Measurements from ENCODE around the gene USHBP1. TPM values are rescaled to one million over a fixed set of nuclear protein-coding genes. Genes with fewer than 3 reads are reported as not detected.

Gene USHBP1
- total and polyA plus RNA-seq, 2 of the 13 experiments (the other 11 are each of a cell fraction or from before 2014, with no cell fraction given), result 0.15 to 1.5 TPM

DNA sequence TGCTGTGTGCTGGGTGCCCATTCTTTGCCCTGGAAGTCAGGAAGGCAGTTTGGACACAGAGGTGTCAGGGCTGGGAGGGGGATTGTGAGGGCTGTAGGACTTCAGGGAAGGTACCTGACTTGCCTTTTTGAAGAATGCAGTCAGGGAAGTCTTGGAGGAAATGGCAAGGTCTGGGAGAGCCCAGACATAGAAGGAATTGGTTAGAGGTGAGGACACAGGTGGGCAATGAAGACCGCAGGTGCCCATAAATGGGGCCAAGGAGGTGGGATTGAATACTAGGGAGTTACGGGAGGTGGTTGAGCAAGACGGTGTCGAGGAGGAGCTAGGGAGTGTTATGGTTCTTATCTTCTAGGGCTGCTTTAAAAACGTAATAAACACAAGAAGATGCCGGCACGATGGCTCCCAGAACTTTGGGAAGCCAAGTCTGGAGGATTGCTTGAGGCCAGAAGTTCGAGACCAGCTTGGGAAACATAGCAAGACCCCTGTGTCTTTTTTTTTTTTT is 43.4 kb upstream of the USHBP1 start:
- no peak for ATAC-seq
- intact Hi-C loops (cut with micrococcal nuclease; ENCODE audit: unreplicated experiment), result loop anchor here (2.0 kb wide), 1 partner anchor 29 kb away; the partner anchor contains the start of gene GTPBP3
- ChIA-PET CTCF (ENCODE audit: low intra/inter-chr PET ratio, low total read pairs) (no interaction called here), POLR2A (interaction anchor here (0.6 to 3.1 kb wide), 6 partner anchors 26 to 1210 kb away, joined by 3 to 37 read pairs (median 7); partner anchors contain the start of genes ANO8, BABAM1 and USE1)
- BruUV-seq (replicated peaks), result no TSS peak
- Histone ChIP-seq H3K36me3 (replicated peaks in 1 of 2; ENCODE audit: control insufficient read depth in 1 of 2, insufficient read depth in 2 of 2, low read length in 2 of 2) (peaks cover 0 to 1% of the 10 kb centered on the region in 2 experiments; a peak in 1 of 5 replicates), H3K4me2 (ENCODE audit: low read depth, low read length) (no peak overlapping the region), H3K27ac (ENCODE audit: extremely low read length, insufficient read depth, low read length) (no peak overlapping the region), H3K4me1 (ENCODE audit: insufficient read depth, low read length) (peaks cover 53% of the 10 kb centered on the region), H2AFZ (ENCODE audit: low read length) (no peak overlapping the region), H4K20me1 (ENCODE audit: insufficient read depth, low read length) (peaks cover 7% of the 10 kb centered on the region), H3K9me3 (ENCODE audit: low read length) (no peaks in the 10 kb centered on the region), H3K9ac (ENCODE audit: insufficient read depth, low read depth, low read length) (no peak overlapping the region), H3K4me3 (replicated peaks in 1 of 3; ENCODE audit: insufficient read depth in 1 of 3, low read depth in 2 of 3, low read length in 3 of 3) (no peak overlapping the region), H3K27me3 (ENCODE audit: control insufficient read depth in 1 of 2, insufficient read depth in 2 of 2, low read length in 2 of 2) (no peaks in the 10 kb centered on the region; a peak in 1 of 5 replicates), H3K79me2 (ENCODE audit: insufficient read depth, low read length) (peaks cover 28% of the 10 kb centered on the region)
- no peak for DNase-seq (ENCODE audit: low spot score)
- no peak for TF ChIP-seq SALL1 (CRISPR knock-in tag; IDR thresholded peaks at IDR 0.05)
- TF ChIP-seq HHEX (CRISPR knock-in tag; IDR thresholded peaks at IDR 0.05), result no peak
- TF ChIP-seq CCAR2 (optimal IDR thresholded peaks at IDR 0.05; ENCODE audit: low read depth, low read length), result no peak
- TF ChIP-seq, protein P1, sequence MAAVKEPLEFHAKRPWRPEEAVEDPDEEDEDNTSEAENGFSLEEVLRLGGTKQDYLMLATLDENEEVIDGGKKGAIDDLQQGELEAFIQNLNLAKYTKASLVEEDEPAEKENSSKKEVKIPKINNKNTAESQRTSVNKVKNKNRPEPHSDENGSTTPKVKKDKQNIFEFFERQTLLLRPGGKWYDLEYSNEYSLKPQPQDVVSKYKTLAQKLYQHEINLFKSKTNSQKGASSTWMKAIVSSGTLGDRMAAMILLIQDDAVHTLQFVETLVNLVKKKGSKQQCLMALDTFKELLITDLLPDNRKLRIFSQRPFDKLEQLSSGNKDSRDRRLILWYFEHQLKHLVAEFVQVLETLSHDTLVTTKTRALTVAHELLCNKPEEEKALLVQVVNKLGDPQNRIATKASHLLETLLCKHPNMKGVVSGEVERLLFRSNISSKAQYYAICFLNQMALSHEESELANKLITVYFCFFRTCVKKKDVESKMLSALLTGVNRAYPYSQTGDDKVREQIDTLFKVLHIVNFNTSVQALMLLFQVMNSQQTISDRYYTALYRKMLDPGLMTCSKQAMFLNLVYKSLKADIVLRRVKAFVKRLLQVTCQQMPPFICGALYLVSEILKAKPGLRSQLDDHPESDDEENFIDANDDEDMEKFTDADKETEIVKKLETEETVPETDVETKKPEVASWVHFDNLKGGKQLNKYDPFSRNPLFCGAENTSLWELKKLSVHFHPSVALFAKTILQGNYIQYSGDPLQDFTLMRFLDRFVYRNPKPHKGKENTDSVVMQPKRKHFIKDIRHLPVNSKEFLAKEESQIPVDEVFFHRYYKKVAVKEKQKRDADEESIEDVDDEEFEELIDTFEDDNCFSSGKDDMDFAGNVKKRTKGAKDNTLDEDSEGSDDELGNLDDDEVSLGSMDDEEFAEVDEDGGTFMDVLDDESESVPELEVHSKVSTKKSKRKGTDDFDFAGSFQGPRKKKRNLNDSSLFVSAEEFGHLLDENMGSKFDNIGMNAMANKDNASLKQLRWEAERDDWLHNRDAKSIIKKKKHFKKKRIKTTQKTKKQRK (IDR thresholded peaks at IDR 0.05; ENCODE audit: low read length), result no peak
- no peak for TF ChIP-seq MATR3 (CRISPR knock-in tag; IDR thresholded peaks at IDR 0.05)
- TF ChIP-seq MED8 (CRISPR knock-in tag; IDR thresholded peaks at IDR 0.05; ENCODE audit: insufficient replicate concordance), result no peak
- no peak for TF ChIP-seq SCMH1 (CRISPR knock-in tag; IDR thresholded peaks at IDR 0.05; ENCODE audit: borderline replicate concordance)
- TF ChIP-seq ZZZ3 (CRISPR knock-in tag; IDR thresholded peaks at IDR 0.05; ENCODE audit: borderline replicate concordance), result no peak
- no peak for TF ChIP-seq FOXA3 (CRISPR knock-in tag; IDR thresholded peaks at IDR 0.05)
- TF ChIP-seq NBN (conservative IDR thresholded peaks at IDR 0.05), result no peak
- TF ChIP-seq ZSCAN25 (CRISPR knock-in tag; IDR thresholded peaks at IDR 0.05), result no peak
- no peak for TF ChIP-seq NR2F1 (CRISPR knock-in tag; IDR thresholded peaks at IDR 0.05)
- TF ChIP-seq ZFAT (CRISPR knock-in tag; conservative IDR thresholded peaks at IDR 0.05), result no peak
- TF ChIP-seq ZBTB42 (CRISPR knock-in tag; IDR thresholded peaks at IDR 0.05), result no peak
- TF ChIP-seq, protein P2, sequence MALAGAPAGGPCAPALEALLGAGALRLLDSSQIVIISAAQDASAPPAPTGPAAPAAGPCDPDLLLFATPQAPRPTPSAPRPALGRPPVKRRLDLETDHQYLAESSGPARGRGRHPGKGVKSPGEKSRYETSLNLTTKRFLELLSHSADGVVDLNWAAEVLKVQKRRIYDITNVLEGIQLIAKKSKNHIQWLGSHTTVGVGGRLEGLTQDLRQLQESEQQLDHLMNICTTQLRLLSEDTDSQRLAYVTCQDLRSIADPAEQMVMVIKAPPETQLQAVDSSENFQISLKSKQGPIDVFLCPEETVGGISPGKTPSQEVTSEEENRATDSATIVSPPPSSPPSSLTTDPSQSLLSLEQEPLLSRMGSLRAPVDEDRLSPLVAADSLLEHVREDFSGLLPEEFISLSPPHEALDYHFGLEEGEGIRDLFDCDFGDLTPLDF (CRISPR knock-in tag; IDR thresholded peaks at IDR 0.05), result no peak
- TF ChIP-seq, protein P3, sequence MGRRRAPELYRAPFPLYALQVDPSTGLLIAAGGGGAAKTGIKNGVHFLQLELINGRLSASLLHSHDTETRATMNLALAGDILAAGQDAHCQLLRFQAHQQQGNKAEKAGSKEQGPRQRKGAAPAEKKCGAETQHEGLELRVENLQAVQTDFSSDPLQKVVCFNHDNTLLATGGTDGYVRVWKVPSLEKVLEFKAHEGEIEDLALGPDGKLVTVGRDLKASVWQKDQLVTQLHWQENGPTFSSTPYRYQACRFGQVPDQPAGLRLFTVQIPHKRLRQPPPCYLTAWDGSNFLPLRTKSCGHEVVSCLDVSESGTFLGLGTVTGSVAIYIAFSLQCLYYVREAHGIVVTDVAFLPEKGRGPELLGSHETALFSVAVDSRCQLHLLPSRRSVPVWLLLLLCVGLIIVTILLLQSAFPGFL (CRISPR knock-in tag; IDR thresholded peaks at IDR 0.05), result no peak
- no peak for TF ChIP-seq PHF5A (CRISPR knock-in tag; IDR thresholded peaks at IDR 0.05; ENCODE audit: low read depth, unreplicated experiment)
- 94% methylated on average over 8 of the region's 8 CpGs for WGBS (ENCODE audit: low lambda C conversion rate)
- in situ Hi-C loops (cut with HindIII; ENCODE audit: extremely low pct_ligation_motif_present, low pct_unique_long_range_greater_than_20kb), result no loop called here
- no peak for FAIRE-seq

Data from HepG2 (cell line).